HG03103 (cell line): ENCODE measurements around the gene LINC00305.

Experiments
- ATAC-seq: cut with Tn5 transposase; IDR thresholded peaks from one replicate; pipeline ENCODE4 v1.9.1; 2021; ENCODE audit warnings: low read depth; ENCODE audit not compliant: unreplicated experiment

The LINC00305 gene

DNA sequence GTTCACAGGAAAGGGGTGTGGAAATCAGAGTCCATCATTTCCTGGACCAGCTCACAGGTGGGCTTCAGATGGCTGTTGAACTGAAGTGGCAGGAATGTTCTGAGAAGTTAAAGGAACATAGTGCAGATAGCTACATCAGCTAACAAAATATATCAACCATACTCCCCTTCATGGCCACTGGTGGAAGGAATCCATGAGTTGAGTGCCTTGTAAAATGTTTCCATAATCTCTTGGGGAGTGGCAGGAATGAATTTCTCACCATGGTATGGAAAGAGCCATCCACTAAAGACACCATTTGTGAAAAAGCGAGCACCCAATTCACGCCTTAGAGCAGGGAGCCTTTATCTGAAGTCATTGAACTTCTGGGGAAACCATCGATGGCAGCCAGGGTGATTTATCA, at the start of gene LINC00305:
TSS of gene LINC00305 (minus strand) at position 101 of the 400 bp plus-strand sequence.
- no peak for ATAC-seq

DNA sequence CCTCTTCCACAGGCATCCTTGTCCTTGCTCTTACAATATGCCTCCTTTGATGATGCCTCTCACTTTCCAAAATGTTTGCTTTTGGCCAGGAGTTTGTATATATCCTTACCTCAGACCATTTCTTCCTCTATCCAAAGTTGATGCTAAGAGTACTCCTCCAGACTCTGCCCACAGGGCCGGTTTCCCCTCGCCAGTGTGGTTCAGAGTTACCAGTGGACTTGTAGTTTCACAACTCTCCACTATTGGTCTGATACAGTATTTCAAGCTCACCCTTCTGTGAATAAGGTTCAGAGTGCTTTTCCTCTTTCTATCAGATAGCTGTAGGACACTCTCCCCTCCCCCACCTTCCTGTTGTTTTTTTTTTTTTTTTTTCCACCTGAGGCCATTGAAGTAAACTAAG, 42.2 kb upstream of the LINC00305 start:
- no peak for ATAC-seq

DNA sequence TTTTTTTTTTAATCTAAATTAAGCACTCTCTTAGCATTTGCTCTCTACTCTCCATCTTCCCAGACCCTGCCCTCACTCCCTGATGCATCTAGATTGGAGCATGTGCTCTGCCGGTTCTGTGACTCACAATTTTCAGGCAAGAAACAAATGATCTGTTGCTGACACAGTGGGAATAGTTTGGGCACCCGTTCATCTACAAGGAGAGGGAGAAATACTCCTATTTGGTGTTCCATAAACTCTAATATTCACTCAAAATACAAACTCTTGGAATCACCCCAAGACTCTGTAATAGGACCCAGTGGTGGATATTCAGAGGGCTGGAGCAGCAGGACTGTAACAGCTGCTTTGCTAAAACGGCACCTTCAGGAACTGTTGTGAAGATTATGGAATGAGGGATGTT, 37.1 kb upstream of the LINC00305 start:
- ATAC-seq, result no peak

DNA sequence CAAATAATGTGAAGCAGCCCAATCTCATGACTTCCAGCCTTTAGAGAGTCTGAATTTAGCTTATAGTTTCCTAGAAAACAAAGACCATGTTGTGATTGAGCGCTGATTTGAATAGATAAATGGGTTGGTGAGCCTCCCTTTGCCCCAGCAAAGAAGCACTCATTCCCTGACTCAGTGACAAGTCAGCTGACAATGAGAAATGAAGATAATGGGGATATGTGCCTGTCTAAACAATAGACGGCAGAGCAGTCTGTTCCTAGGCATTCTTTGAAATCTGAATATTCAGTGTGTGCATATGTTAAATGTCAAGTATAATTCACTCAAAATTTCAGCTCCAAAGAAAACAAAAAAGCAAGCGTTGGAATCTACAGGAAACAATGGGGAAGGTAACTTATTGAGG, 34.8 kb upstream of the LINC00305 start:
- ATAC-seq, result no peak

DNA sequence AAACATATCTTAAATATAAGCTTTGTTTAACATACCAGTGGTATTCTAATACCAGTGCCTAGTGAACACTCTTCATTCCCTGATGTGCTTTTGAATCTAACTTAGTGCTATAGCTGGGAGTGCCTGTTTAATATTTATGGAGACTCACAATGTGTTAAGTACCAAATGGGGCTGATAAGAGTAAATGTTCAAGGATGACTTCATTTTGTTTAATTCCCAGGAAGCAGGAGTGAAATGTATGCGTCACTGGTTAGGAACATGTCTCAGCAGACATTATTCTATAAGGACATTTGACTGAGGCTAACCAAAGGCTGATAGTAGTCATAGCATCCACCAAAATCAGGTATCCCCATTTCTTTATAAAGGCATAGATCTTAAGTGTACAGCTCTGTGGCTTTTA, 31.7 kb upstream of the LINC00305 start:
- no peak for ATAC-seq

DNA sequence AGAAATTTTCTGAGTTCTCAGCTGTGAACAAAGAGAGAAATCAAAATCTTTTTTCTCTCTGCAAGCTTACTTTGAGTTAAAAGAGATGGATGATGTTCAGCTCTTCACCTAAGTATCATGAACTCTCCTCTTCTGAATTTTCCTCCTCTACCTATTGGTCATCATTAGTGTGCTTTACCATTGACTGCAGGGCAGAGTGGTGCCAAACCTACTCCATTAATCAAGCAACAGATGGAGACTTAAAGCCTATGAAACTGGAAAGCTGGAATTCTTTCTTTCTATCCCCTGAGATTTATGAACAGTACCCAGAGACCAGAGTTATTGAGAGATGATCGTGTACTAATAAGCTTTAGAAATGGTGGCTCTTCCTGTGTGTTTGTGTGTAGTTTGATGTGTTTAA, 31.3 kb upstream of the LINC00305 start:
- no peak for ATAC-seq

DNA sequence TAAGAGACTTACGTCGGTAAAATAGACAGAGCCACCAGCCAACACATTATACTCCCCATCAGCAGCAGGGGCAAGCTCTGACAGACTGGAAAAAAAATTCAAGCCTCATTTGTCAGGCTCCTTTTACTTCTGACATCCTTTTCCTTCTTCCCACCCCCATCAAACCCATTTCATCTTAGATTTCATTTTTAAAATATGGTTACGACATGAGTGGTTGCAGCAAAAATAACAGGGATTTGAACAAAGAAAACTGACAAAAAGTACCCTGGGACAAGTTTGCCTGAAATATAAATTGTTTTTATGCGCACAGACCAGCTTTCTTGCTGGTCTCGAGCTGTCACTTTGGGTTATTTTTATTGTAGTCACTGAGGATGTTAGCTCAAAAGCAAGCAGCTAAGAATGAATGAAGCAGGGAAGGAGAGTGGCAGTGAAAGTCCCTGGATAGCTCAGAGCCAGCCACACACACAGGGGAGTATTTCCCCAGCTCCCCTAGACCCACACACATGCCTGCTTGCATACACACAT, 30.7 kb upstream of the LINC00305 start:
- no peak for ATAC-seq

DNA sequence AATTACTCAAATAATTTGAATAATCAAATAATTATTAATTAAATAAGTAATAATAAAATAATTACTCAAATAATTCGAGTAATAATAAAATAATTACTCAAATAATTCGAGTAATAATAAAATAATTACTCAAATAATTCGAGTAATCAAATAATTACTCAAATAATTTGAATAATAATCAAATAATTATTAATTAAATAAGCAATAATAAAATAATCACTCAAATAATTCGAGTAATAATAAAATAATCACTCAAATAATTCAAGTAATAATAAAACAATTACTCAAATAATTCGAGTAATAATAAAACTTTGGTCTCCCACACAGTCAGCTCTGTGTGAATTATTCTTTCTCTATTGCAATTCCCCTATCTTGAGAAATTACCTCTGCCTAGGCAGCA, 30.0 kb upstream of the LINC00305 start:
- no peak for ATAC-seq

DNA sequence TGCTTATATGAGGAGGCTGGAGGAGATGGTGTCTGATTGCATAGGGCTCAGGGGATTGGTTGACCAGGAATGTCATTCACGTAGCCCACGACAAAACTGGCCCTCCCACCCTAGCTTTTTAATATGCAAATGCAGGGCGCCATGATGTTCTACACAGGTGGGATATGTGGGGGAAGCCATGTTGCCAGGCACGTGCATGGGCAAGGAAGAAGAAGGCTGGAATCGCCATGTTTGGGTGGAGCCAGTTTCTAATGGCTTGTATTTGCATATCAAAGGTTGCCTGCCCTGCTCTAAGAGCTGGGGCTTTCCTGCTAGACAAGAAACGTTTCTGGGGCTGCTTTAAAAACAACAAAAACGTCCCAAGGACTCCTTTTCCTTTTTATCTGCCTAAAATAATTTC, 26.5 kb upstream of the LINC00305 start:
- ATAC-seq, result no peak

DNA sequence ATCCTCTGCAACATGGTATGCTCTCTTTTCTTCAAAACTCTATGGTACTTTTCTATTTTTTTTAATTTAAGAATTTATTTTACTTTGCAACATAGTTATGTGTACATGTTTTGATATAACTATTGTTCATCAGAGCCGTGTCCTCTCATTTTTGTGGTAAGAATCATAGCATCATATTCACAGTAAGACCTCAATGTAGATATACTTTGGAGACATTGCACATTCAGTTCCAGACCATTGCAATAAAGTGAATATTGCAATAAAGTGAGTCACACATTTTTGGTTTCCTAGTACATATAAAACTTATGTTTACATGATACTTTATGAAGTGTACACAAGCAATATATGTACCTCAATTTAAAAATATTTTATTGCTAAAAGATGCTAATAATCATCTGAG, 22.7 kb upstream of the LINC00305 start:
- no peak for ATAC-seq

DNA sequence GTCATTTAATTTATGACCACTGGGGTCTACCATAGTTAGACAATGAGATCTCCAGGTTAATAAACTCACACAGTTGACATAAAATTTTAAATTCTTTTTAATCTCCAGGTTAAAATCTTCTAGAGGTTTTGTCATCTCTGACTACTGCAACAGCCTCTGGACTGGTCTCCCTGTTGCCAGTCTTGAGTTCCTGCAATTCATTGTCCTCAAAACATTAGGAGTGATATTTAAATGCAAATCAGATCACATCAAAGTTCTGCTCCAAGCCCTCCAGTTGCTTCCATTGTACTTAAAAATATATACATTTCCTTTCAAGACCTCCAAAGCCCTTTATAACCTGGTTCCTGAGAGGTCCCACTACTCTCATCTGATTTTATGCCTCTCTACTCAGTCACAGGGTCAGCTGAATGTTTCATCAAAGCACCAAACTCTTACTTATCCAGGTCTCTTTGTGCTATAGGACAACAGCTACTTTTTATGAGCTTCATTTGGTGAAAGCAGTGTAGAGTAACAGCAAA, 18.6 kb upstream of the LINC00305 start:
- no peak for ATAC-seq

DNA sequence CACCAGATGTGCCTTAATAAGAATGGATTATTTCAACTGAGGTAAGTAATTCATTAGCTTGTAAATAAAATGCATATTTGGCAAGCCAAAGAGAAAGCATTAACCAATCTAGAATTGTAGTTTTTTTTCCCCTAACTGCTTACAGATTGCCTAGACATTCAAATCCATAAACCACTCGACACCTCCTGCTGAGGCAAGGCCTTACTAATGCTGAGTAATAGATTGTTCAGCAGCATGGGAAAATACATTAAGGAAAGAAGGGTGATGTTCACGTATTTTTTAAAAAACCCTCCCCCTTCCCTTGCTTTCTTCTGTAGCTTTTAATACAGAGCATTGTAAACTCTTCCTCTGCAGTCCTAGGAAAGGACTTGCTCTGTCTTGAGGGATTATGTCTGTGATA, 17.0 kb upstream of the LINC00305 start:
- ATAC-seq, result no peak

DNA sequence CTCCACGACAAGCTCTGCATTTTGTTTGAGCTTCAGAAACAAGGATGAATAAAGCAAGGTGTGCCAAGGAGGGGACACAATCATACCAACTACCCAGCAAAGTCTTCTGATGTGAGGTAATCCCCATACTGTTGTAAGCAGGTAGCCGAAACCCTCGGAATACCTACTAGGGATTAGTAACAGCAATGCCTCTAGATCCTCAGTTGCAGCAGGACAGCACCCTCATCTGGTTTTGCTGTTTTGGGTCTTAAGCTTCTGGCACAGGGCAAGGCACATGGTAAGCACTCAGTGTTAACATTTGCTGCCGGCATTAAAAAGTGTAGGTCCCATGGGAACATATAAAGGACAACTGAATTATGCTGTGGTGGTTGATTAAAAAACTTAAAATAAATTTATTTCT, 16.0 kb upstream of the LINC00305 start:
- ATAC-seq, result no peak

DNA sequence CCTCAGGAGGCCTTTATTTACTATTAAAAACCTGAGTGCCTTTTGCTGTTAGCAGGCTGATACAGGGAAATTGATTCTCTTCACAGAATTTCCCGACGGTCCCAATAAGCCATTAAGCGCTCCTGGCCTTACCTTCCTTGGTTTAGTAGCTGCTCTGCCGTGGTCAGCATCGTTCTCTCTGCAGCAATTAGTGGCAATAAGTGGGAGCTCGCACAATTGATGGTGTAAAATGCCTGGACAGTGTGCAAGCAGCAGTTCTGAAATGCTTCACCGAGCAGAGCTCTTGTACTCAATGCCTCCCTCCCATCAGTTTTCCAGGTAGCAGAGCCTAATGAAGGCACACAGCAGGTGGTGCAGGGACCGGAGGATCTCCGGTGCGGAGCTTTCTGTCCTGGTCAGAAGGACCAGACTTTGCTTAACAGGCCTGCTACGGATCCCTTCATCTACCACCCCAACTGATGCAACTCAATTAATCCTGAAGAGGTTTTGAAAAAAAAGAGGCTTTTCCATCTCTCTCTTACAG, 1.1 kb upstream of the LINC00305 start:
- ATAC-seq, result no peak

DNA sequence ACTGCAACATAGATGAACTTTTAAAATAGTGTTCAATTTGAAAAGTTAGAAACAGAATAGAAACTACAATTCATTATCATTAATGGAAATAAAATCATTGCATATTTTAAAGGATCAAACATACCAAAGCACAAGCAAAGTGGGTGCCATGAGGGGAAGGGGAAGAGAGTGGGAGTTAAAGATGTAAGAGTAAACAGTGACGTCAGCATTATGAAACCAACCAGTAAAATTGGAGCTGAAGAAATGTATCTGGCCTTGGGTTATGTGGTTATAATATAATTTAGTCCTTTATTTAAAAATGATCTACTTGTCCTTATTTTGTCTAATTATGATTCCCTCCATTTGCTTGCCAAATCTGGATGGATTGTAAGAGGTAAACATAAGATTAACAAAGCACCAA, 6.0 kb downstream of the LINC00305 start:
- ATAC-seq, result no peak

DNA sequence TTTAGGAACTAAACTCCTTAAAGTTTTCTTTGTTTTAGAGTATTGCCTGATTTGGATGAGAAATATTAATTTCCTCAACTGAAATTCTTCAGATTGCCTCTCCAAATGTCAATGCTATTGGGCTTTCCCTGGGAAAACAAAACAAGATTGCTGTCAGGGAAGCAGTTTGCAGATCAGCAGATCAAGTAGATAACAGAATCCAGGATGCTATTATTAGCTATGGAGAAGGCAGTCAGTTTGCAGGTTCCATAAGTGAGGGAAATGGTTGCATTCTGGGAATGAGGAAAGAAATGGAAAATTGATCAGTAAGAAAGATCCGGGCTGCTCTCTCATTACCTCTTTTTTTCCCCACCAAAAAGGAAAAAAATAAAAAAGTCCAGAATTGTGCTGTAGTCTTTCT, 11.0 kb downstream of the LINC00305 start:
- ATAC-seq, result no peak

DNA sequence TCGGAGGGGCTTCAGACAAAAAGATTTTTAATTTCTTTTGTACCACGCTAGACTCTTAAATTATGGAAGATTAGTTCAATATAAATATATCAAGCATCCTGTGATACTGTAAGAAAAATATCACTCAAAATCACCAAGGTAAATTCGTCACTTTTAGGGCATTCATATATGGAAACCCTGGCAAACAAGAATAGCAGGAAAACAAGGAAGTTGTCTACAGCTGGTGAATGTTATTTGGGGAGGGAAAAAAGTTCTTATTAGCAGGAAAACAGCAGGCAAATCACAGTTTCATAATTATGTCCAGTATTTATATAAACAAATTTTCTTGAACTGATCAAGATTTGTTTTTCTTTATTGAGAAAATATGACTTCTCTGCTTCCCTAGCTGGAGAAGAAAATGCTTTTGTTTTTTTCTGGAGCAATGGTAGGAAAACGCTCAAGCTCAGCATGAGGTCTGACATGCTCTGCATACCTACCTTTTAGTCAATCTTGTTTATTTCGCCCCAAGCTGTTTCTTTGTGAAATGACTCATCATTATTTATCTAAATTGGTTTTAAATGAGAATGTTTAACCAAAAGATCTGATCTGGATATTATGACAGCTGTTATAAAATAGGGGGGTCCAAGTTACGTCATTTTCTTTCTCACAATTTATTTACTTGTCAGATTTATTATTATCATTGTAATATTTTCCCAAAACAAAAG, 14.7 kb downstream of the LINC00305 start:
- no peak for ATAC-seq

DNA sequence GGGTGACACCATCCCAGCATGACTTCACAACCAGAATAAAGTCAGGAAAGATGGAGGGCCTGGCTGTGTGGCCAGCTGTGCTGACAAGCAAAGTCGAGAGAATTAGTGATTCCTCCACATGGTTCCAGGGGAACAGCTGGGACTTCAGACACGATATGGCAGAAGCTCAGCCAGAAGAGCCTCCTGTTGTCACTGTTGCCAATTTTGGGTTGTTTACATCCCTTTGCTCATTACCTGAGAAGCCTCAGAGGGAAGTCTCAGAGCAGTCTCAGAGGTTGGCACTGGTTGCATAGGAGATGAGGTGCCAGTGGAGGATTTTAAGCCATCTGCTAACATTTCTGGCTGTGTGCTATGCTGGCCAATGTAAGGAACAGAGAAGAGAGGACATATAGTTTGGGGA, 16.0 kb downstream of the LINC00305 start:
- no peak for ATAC-seq

DNA sequence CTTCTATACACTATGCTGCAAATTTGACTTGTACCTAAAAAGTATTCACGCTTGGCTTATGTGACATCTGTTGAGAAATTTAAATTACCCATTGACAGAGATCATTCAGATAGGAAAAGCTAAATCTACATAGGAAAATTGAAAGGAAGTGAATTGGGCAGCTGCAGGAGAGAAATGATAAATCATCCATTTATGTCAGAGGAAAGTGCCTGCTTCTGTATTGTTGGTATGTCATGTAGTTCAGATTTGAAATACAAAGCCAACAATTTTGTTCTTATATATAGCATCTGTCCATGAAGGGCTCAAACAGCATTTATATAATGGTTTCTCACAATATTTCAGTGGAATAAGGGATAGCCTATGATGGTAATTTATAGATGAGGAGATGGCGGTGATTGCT, 17.6 kb downstream of the LINC00305 start:
- ATAC-seq, result no peak

DNA sequence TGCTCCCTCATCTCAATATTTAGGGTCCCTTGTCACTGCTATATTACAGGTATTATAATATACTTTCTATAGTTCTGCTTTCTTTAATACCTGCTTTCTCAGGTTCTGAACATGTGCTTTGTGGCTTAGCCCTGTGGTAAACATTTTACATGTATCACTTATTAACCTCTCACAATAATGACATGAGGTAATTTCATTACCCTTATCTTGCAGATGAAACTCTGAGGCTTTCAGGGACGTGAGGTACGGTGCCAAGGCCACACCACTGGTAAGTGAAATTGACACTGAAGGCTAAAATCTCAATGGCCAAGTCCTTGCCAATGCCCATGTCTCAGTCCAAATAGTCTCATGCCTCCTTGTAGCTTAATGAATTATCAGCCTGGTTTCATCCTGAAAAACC, 21.7 kb downstream of the LINC00305 start:
- ATAC-seq, result no peak

DNA sequence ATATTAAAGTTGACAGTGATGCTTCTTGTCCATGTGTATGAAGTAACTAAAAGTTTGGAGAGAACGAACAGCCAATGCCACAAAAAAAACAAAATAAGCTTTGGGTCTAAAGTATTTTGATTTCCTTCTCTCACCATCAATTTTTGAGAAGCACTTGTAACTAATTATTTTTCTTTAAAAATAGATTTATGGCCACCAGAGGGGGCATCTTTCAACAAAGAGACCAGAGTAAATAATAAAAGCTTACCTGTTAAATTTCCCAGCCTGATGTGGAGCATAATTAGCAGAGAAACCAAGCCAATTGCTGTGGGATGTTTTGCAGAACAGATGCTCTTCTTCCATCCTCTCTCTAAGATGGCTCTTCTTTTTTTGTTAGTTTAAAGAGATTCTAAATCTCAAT, 29.0 kb downstream of the LINC00305 start:
- no peak for ATAC-seq

DNA sequence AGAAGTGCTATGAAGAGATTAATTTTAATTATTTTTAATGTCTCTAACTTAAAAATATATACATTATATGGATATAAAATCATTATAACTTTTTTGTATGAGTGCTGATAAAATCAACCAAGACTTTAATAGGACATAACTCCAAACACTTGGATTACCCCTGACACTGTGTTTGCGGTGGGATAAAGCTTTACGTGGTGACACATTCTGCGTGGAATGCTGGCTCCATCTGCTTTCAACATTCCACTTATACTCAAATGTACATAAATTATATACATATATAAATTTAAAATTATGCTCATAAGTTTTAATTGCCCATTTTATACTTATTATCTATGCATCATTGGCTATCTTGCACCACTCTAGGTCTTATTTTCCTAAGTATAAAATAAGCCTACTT, 30.5 kb downstream of the LINC00305 start:
- no peak for ATAC-seq
